ENCODE data around the gene FXN.

FXN gene

DNA sequence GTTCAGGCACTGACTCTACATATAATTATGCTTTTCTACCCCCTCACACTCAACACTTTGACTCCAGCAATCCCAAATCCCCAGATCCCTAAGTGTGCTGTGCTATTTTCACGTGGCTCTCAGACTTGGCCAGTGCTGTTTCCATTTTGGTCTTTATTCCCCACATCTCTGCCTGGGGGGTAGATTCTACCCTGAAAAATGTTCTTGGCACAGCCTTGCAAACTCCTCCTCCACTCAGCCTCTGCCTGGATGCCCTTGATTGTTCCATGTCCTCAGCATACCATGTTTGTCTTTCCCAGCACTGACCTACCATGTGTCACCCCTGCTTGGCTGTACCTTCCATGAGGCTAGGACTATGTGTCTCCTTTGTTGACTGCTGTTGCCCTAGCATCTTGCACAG lies 43.0 kb downstream of the FXN start:
- H3K4me3 ChIP-seq (ENCODE audit: insufficient read depth, low read depth, low read length, poor library complexity, severe bottlenecking): no peak overlapping the region
- H3K4me1 ChIP-seq (ENCODE audit: control insufficient read depth, insufficient read depth, low read length, poor library complexity, severe bottlenecking): no peaks in the 10 kb centered on the region
- H3K9me3 ChIP-seq (ENCODE audit: control insufficient read depth, low read length): no peaks in the 10 kb centered on the region
- no peaks in the 10 kb centered on the region for H3K36me3 ChIP-seq (ENCODE audit: control insufficient read depth, insufficient read depth, low read length)
- no peaks in the 10 kb centered on the region for H3K27me3 ChIP-seq (replicated peaks; ENCODE audit: control insufficient read depth, insufficient read depth, low read length, poor library complexity, severe bottlenecking)
- H3K27ac ChIP-seq (ENCODE audit: insufficient read depth, low read length, poor library complexity, severe bottlenecking): no peak overlapping the region
- DNase-seq: no peak

DNA sequence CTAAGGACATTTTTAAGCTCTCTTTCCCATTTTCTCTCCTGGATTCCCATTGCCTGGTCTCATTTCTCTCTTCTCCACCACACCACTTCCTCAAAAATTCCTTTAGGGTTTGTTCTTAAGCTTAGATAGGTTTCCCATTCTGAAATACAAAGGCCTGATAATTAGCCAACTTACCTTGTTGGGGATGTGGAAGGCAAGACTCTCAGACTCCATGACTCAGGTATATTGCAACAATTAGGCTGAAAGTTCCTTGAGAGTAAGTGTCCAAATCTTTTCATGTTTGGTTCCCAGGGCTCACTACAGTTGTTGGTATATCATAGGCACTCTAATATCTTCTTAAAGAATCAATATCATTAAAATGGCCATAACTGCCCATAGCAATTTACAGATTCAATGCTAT lies 43.6 kb downstream of the FXN start:
- no peak for DNase-seq
- H3K4me3 ChIP-seq (ENCODE audit: insufficient read depth, low read depth, low read length, poor library complexity, severe bottlenecking): no peak overlapping the region
- no peaks in the 10 kb centered on the region for H3K4me1 ChIP-seq (ENCODE audit: control insufficient read depth, insufficient read depth, low read length, poor library complexity, severe bottlenecking)

GRCh38 chr9:69081261-69081660 lies 45.7 kb downstream of the FXN start:
- H3K27me3 ChIP-seq (replicated peaks; ENCODE audit: control insufficient read depth, insufficient read depth, low read length, poor library complexity, severe bottlenecking): no peaks in the 10 kb centered on the region
- H3K4me3 ChIP-seq (ENCODE audit: insufficient read depth, low read depth, low read length, poor library complexity, severe bottlenecking): no peak overlapping the region
- no peak for DNase-seq
- no peaks in the 10 kb centered on the region for H3K4me1 ChIP-seq (ENCODE audit: control insufficient read depth, insufficient read depth, low read length, poor library complexity, severe bottlenecking)
- H3K9me3 ChIP-seq (ENCODE audit: control insufficient read depth, low read length): no peaks in the 10 kb centered on the region
- H3K27ac ChIP-seq (ENCODE audit: insufficient read depth, low read length, poor library complexity, severe bottlenecking): no peak overlapping the region
- no peaks in the 10 kb centered on the region for H3K36me3 ChIP-seq (ENCODE audit: control insufficient read depth, insufficient read depth, low read length)

More for the DNA sequence above, 43.6 kb downstream of the FXN start:
- Histone ChIP-seq H3K27me3 (replicated peaks; ENCODE audit: control insufficient read depth, insufficient read depth, low read length, poor library complexity, severe bottlenecking) (no peaks in the 10 kb centered on the region), H3K9me3 (ENCODE audit: control insufficient read depth, low read length) (no peaks in the 10 kb centered on the region), H3K27ac (ENCODE audit: insufficient read depth, low read length, poor library complexity, severe bottlenecking) (no peak overlapping the region), H3K36me3 (ENCODE audit: control insufficient read depth, insufficient read depth, low read length) (no peaks in the 10 kb centered on the region)

DNA sequence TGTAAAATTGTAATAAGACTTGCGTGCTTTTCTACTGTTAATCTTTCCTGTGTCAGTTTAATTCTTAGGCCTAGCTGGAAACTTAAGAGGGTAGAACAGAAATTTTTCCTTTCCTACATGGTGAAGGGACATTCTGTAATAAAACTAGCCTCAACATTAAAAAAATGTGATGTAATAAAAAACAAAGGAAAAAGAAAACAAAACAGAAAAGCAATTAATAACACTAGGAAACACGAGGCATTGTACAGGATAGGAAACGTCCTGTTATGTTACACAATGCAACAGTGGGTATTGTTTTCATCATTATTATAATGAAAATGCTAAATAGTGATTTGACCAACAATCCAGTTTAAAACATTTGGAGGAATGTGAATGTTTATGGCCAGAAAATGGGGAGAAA lies 47.8 kb downstream of the FXN start:
- Histone ChIP-seq H3K36me3 (ENCODE audit: control insufficient read depth, insufficient read depth, low read length) (no peaks in the 10 kb centered on the region), H3K27ac (ENCODE audit: insufficient read depth, low read length, poor library complexity, severe bottlenecking) (no peak overlapping the region), H3K9me3 (ENCODE audit: control insufficient read depth, low read length) (no peaks in the 10 kb centered on the region), H3K27me3 (replicated peaks; ENCODE audit: control insufficient read depth, insufficient read depth, low read length, poor library complexity, severe bottlenecking) (no peaks in the 10 kb centered on the region), H3K4me1 (ENCODE audit: control insufficient read depth, insufficient read depth, low read length, poor library complexity, severe bottlenecking) (no peaks in the 10 kb centered on the region), H3K4me3 (ENCODE audit: insufficient read depth, low read depth, low read length, poor library complexity, severe bottlenecking) (no peak overlapping the region)
- no peak for DNase-seq

DNA sequence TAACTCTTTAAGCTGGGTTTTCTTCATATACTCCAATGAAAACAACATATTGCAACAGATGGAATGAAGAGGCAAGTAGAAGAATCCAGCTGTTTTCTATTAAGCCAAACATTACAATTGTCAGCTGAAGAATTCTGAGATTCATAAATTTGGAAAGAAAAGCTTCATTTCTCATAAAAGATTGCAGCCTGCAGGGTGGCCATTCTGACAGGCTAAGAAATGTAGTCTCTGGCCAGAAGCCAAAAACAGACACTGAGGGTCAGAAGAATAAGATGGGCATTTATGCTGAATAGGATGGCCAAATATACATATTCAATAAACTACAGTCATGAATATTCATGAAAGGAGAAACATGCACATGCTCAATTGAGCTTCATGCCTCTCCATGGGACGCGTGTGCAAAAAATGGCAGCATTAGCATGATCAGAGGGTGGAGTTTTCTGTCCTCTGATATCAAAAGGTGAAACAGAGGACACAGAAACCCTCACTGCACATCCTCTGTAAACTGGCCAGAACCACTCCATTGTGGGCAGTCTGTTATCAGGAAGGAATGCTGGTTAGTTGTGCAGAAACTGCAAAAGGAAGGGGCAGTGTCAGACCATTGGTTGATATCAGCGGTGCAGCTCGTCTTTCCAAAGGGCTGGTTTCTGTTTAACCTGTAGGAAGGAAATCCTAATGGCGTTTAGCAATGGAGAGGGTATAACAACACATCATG lies 50.2 kb downstream of the FXN start:
- H3K27ac ChIP-seq (ENCODE audit: insufficient read depth, low read length, poor library complexity, severe bottlenecking): no peak overlapping the region
- H3K4me1 ChIP-seq (ENCODE audit: control insufficient read depth, insufficient read depth, low read length, poor library complexity, severe bottlenecking): no peaks in the 10 kb centered on the region
- no peaks in the 10 kb centered on the region for H3K27me3 ChIP-seq (replicated peaks; ENCODE audit: control insufficient read depth, insufficient read depth, low read length, poor library complexity, severe bottlenecking)
- H3K4me3 ChIP-seq (ENCODE audit: insufficient read depth, low read depth, low read length, poor library complexity, severe bottlenecking): no peak overlapping the region
- DNase-seq: no peak
- no peaks in the 10 kb centered on the region for H3K9me3 ChIP-seq (ENCODE audit: control insufficient read depth, low read length)
- no peaks in the 10 kb centered on the region for H3K36me3 ChIP-seq (ENCODE audit: control insufficient read depth, insufficient read depth, low read length)

- no peaks in the 10 kb centered on the region for H3K4me1 ChIP-seq (ENCODE audit: control insufficient read depth, insufficient read depth, low read length, poor library complexity, severe bottlenecking)
- no peak overlapping the region for H3K4me3 ChIP-seq (ENCODE audit: insufficient read depth, low read depth, low read length, poor library complexity, severe bottlenecking)
- no peak for DNase-seq
- no peaks in the 10 kb centered on the region for H3K9me3 ChIP-seq (ENCODE audit: control insufficient read depth, low read length)
- H3K27me3 ChIP-seq (replicated peaks; ENCODE audit: control insufficient read depth, insufficient read depth, low read length, poor library complexity, severe bottlenecking): no peaks in the 10 kb centered on the region
- H3K36me3 ChIP-seq (ENCODE audit: control insufficient read depth, insufficient read depth, low read length): no peaks in the 10 kb centered on the region
- no peak overlapping the region for H3K27ac ChIP-seq (ENCODE audit: insufficient read depth, low read length, poor library complexity, severe bottlenecking)
Measured at GRCh38 chr9:69086312-69086711, 50.8 kb downstream of the FXN start.

- Histone ChIP-seq H3K4me1 (ENCODE audit: control insufficient read depth, insufficient read depth, low read length, poor library complexity, severe bottlenecking) (no peaks in the 10 kb centered on the region), H3K36me3 (ENCODE audit: control insufficient read depth, insufficient read depth, low read length) (no peaks in the 10 kb centered on the region), H3K27me3 (replicated peaks; ENCODE audit: control insufficient read depth, insufficient read depth, low read length, poor library complexity, severe bottlenecking) (no peaks in the 10 kb centered on the region), H3K9me3 (ENCODE audit: control insufficient read depth, low read length) (no peaks in the 10 kb centered on the region), H3K4me3 (ENCODE audit: insufficient read depth, low read depth, low read length, poor library complexity, severe bottlenecking) (no peak overlapping the region), H3K27ac (ENCODE audit: insufficient read depth, low read length, poor library complexity, severe bottlenecking) (no peak overlapping the region)
- DNase-seq: no peak
Measured at GRCh38 chr9:69086769-69087168, 51.2 kb downstream of the FXN start.

GRCh38 chr9:69089082-69089481 lies 53.5 kb downstream of the FXN start:
- Histone ChIP-seq H3K9me3 (ENCODE audit: control insufficient read depth, low read length) (no peaks in the 10 kb centered on the region), H3K4me3 (ENCODE audit: insufficient read depth, low read depth, low read length, poor library complexity, severe bottlenecking) (no peak overlapping the region), H3K27me3 (replicated peaks; ENCODE audit: control insufficient read depth, insufficient read depth, low read length, poor library complexity, severe bottlenecking) (no peaks in the 10 kb centered on the region), H3K27ac (ENCODE audit: insufficient read depth, low read length, poor library complexity, severe bottlenecking) (no peak overlapping the region), H3K4me1 (ENCODE audit: control insufficient read depth, insufficient read depth, low read length, poor library complexity, severe bottlenecking) (no peaks in the 10 kb centered on the region), H3K36me3 (ENCODE audit: control insufficient read depth, insufficient read depth, low read length) (no peaks in the 10 kb centered on the region)
- no peak for DNase-seq

DNA sequence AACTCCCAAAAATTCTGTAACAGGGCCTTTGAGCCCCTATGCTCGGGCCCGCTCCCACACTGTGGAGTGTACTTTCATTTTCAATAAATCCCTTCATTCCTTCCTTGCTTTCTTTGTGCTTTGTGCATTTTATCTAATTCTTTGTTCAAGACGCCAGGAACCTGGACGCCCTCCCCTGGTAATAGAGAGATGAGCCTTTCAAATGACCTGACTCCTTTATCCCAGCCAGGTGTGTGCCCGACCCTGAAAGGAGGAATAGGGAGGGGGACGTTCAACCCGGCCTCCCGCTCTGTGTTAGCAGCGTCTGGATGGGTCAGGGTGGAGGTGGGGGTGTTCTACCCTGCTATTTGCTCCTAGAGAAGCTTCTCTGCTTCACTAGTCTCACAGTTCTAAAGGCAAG lies 53.9 kb downstream of the FXN start:
- DNase-seq: no peak
- H3K36me3 ChIP-seq (ENCODE audit: control insufficient read depth, insufficient read depth, low read length): no peaks in the 10 kb centered on the region
- H3K4me1 ChIP-seq (ENCODE audit: control insufficient read depth, insufficient read depth, low read length, poor library complexity, severe bottlenecking): no peaks in the 10 kb centered on the region
- H3K27me3 ChIP-seq (replicated peaks; ENCODE audit: control insufficient read depth, insufficient read depth, low read length, poor library complexity, severe bottlenecking): no peaks in the 10 kb centered on the region
- no peaks in the 10 kb centered on the region for H3K9me3 ChIP-seq (ENCODE audit: control insufficient read depth, low read length)
- H3K27ac ChIP-seq (ENCODE audit: insufficient read depth, low read length, poor library complexity, severe bottlenecking): no peak overlapping the region
- no peak overlapping the region for H3K4me3 ChIP-seq (ENCODE audit: insufficient read depth, low read depth, low read length, poor library complexity, severe bottlenecking)

GRCh38 chr9:69090140-69090750 lies 54.7 kb downstream of the FXN start:
- Histone ChIP-seq H3K27ac (ENCODE audit: insufficient read depth, low read length, poor library complexity, severe bottlenecking) (no peak overlapping the region), H3K9me3 (ENCODE audit: control insufficient read depth, low read length) (no peaks in the 10 kb centered on the region), H3K27me3 (replicated peaks; ENCODE audit: control insufficient read depth, insufficient read depth, low read length, poor library complexity, severe bottlenecking) (no peaks in the 10 kb centered on the region), H3K36me3 (ENCODE audit: control insufficient read depth, insufficient read depth, low read length) (no peaks in the 10 kb centered on the region), H3K4me3 (ENCODE audit: insufficient read depth, low read depth, low read length, poor library complexity, severe bottlenecking) (no peak overlapping the region), H3K4me1 (ENCODE audit: control insufficient read depth, insufficient read depth, low read length, poor library complexity, severe bottlenecking) (no peaks in the 10 kb centered on the region)
- DNase-seq: no peak

All from effector memory CD4-positive, alpha-beta T cell (primary cell).